ENCODE measurements around the gene CBLN1.

- TF ChIP-seq CTCF (conservative IDR thresholded peaks at IDR 0.05) (no peak), EZH2 (IDR thresholded peaks at IDR 0.05; ENCODE audit: low read depth) (no peak)
These were observed 30.9 kb downstream of the CBLN1 start for GRCh38 chr16:49250689-49251088.
